ENCODE measurements around the gene CANT1.

DNA sequence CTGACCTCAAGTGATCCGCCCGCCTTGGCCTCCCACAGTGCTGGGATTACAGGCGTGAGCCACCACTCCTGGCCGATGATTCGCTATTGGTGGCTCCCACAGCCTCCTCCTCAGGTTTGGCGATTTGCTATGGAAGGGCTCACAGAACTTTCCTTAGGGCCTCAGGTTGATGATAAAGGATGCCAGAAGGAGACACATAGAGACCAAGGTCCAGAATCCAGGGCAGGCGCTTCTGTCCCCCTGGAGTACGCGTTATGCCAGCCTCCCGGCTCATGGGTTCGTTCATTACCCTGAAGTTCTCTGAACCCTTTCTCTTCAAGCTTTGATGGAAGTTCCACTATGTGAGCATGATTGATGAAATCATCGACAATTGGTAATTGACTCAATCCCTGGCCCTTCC is 49.8 kb downstream of the CANT1 start:
- TF ChIP-seq, protein P1, sequence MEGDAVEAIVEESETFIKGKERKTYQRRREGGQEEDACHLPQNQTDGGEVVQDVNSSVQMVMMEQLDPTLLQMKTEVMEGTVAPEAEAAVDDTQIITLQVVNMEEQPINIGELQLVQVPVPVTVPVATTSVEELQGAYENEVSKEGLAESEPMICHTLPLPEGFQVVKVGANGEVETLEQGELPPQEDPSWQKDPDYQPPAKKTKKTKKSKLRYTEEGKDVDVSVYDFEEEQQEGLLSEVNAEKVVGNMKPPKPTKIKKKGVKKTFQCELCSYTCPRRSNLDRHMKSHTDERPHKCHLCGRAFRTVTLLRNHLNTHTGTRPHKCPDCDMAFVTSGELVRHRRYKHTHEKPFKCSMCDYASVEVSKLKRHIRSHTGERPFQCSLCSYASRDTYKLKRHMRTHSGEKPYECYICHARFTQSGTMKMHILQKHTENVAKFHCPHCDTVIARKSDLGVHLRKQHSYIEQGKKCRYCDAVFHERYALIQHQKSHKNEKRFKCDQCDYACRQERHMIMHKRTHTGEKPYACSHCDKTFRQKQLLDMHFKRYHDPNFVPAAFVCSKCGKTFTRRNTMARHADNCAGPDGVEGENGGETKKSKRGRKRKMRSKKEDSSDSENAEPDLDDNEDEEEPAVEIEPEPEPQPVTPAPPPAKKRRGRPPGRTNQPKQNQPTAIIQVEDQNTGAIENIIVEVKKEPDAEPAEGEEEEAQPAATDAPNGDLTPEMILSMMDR (IDR thresholded peaks at IDR 0.05; ENCODE audit: low read depth, low read length, missing input control) = no peak
- no peak for TF ChIP-seq EGR1 (IDR thresholded peaks at IDR 0.05; ENCODE audit: low read depth in 2 of 2)
- no peak for TF ChIP-seq RAD21 (IDR thresholded peaks at IDR 0.05)

Data from liver (tissue), 3 donors.